Mucosa of gallbladder (tissue), 1 donor: ENCODE measurements around the gene MYADM. TPM values are rescaled to one million over a fixed set of nuclear protein-coding genes. Genes with fewer than 3 reads are reported as not detected.

Source experiments
- DNase-seq: peaks from one replicate; pipeline ENCODE4 v3.0.0-alpha.2; 2020; ENCODE audit warnings: low spot score
- total RNA-seq: library from RNA; stranded (reverse); gene quantifications from one replicate; pipeline ENCODE4 v1.2.1, GENCODE V29; 2021
- donor health status: DM: no; HTN: no; CAD: no.

Gene MYADM
- total RNA-seq, 1 donor from 2014 or later, result 125 TPM

- DNase-seq, result no peak
Measured at GRCh38 chr19:53915000-53915399, 47.3 kb downstream of the MYADM start.

GRCh38 chr19:53916004-53916403, 48.3 kb downstream of the MYADM start:
- no peak for DNase-seq

DNA sequence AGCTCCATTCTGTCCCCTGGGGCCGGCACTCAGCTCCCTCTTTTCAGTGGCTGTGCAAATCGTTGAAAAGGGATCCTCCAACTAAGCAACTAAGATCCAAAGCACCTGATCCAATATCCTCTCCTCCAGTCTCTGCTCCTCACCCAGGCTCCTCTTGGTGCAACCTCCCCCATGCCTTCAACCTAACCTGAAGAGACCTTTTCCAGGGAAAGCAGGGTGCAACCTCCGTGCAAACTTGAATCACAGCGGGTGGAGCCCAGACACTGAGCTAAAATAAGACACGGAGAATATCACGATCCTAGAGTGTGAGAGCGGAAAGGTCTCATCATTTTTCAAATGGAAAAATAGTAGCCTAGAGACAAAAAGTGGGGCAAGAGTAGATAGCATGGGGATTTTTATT, 49.7 kb downstream of the MYADM start:
- DNase-seq, result no peak

Other genes with a start within 250 kb of the MYADM start
- not detected for gene DPRX, start 235.9 kb upstream of the MYADM start, total RNA-seq
- 0.20 TPM for gene NLRP12, start 43.6 kb upstream of the MYADM start, total RNA-seq
- 0.09 TPM for gene PRKCG, start 14.3 kb downstream of the MYADM start, total RNA-seq
- not detected for gene CACNG7, start 41.4 kb downstream of the MYADM start, total RNA-seq
- 0.12 TPM for gene CACNG8, start 95.1 kb downstream of the MYADM start, total RNA-seq
- not detected for gene CACNG6, start 123.8 kb downstream of the MYADM start, total RNA-seq
- not detected for gene VSTM1, start 196.0 kb downstream of the MYADM start, total RNA-seq
- gene TARM1, start 213.5 kb downstream of the MYADM start, total RNA-seq, result not detected
- 3.9 TPM for gene OSCAR, start 232.9 kb downstream of the MYADM start, total RNA-seq
- 177 TPM for gene NDUFA3, start 235.0 kb downstream of the MYADM start, total RNA-seq
- 23.2 TPM for gene TFPT, start 247.8 kb downstream of the MYADM start, total RNA-seq
- gene PRPF31, start 247.9 kb downstream of the MYADM start, total RNA-seq, result 47.1 TPM